ENCODE measurements around the gene PGAM5.

PGAM5 gene
- total RNA-seq: 20.2 to 144 (median 46.0) reads per million in 9 experiments

DNA sequence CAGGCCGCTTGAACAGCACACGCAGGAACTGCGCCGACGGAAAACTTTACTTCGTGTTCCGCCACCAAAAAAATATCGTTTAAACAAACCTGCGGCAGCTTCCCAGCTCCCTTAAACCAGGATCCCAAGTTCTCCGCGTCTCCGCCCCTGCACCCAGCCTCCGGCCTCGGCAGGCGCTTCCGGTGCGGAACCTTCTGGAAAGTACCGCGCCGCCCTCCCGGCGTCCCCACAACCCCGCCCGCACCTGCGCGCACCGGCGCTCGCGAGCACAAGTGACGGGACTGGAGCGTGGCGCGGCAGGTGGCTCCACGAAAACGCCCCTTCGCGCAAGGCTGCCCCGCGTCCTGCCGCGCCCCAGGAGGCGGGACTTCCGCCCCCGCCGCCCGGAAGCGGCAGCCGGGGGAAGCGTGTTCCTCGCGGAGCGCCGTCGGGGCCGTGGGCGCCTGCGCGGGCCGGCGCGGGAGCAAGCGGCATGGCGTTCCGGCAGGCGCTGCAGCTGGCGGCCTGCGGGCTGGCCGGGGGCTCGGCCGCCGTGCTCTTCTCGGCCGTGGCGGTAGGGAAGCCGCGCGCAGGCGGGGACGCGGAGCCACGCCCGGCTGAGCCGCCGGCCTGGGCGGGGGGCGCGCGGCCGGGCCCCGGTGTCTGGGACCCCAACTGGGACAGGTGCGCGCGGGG is at the start of gene PGAM5:
PGAM5 (plus strand) TSS at position 438 of the 675 bp plus-strand sequence; CDS start at position 473, 35 bp downstream.
- DNase-seq: peak; percentile 87 to 91 (median 89)
- H3K9me3 Mint-ChIP-seq: peaks cover 0 to 3% of the 10 kb centered on the region in 2 donors
- no peaks in the 10 kb centered on the region for H3K27me3 Mint-ChIP-seq
- peak within 1 kb of the TSS; percentile 88 to 92 for H3K4me3 Mint-ChIP-seq
- H3K27ac Mint-ChIP-seq: peak within 1 kb of the TSS; percentile 92 to 93
- peaks cover 28% of the 10 kb centered on the region for H3K36me3 Mint-ChIP-seq (ENCODE audit: insufficient read depth)
- ATAC-seq (replicated peaks): peak; percentile 94
- peaks cover 15 to 18% of the 10 kb centered on the region in 2 donors for H3K4me1 Mint-ChIP-seq (ENCODE audit: low read depth in 2 of 2)

DNA sequence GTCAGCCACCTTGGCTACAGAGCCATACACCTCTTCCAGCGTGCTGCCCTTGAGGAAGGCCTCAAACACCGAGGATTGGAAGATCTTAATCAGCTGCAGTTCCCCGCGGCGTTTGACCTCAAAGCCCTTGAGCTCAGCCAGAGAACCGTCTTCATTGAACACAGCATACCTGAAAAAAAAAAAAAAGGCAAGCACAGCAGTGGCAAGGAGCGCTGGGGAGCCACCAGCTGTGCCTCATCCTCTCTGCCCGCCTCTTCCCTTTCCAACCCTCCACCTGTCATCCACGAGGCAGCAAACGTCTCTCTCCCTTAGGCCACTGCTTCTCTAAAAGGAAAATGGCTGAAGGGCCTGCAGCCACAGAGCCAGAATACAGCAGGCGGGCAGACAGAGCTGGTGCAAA is 49.6 kb upstream of the PGAM5 start:
- H3K4me3 Mint-ChIP-seq: no peak overlapping the region
- H3K4me1 Mint-ChIP-seq (ENCODE audit: low read depth in 2 of 2): peaks cover 0 to 7% of the 10 kb centered on the region in 2 donors
- H3K9me3 Mint-ChIP-seq: no peaks in the 10 kb centered on the region
- DNase-seq: no peak
- no peaks in the 10 kb centered on the region for H3K27me3 Mint-ChIP-seq
- H3K27ac Mint-ChIP-seq: peak overlapping the region in 1 of 2 donors; percentile 59
- peaks cover 27% of the 10 kb centered on the region for H3K36me3 Mint-ChIP-seq (ENCODE audit: insufficient read depth)
- no peak for ATAC-seq (replicated peaks)

DNA sequence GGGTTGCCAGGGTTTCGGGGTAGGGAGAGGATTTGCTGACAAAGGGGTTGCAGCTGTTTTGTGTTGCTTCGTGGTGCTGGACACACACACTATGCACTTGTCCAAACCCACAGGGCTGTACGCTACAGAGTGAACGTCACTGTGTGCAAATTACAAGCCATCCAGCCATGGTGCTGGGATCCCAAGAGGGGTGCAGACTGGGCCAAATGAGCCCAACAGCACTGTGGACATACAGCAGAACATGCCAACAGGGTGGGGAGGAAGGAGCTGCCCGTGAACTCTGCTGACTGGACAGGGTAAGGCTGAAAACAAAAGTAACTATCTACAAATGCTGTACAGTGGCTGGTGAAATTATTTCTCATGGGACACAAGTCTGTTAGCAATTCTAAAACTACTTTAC is 48.7 kb upstream of the PGAM5 start:
- H3K4me3 Mint-ChIP-seq: no peak overlapping the region
- ATAC-seq (replicated peaks) (no peak), DNase-seq (no peak)
- no peaks in the 10 kb centered on the region for H3K9me3 Mint-ChIP-seq
- H3K36me3 Mint-ChIP-seq (ENCODE audit: insufficient read depth): peaks cover 24% of the 10 kb centered on the region
- peaks cover 0 to 7% of the 10 kb centered on the region in 2 donors for H3K4me1 Mint-ChIP-seq (ENCODE audit: low read depth in 2 of 2)
- H3K27me3 Mint-ChIP-seq: no peaks in the 10 kb centered on the region
- peak overlapping the region in 1 of 2 donors; percentile 69 for H3K27ac Mint-ChIP-seq

DNA sequence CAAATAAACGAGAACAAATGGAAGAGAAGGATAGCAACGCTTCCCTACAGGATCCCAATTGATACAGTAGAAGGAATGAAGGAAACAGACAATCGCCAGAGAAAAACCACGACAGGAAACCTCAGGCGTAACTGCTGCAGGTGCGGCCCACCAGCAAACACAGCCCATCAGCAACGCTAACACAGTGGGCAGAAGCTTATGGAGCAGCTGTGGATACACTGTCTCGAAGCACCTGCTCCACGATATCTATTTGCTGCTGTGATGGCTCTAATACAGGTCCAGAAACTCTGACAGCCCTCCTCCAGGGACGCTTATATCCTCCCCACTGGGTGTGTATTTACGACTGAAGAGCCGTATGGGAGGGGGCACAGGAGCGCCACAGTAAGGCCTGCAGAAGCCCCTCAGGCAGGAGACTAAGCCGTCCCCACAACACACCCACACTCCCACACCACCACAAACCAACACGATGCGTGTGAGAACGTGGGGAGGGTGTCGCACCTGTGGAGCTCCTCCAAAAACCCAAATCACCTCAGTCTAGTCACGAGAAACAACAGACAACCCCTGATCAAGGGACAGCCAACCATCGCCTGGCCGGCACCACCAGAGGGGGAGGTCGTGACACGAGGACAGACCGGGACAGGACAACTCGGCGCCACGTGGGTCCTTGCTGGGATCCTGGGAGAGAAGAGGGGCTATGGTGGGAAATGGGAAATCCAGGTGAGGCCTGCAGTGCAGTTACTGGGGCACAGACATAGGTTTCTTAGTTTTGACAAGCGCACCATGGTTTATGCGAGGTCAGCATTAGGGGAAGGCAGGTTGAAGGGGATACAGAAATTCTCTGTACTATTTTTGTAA is 47.5 kb upstream of the PGAM5 start:
- Mint-ChIP-seq H3K27ac (peak overlapping the region; percentile 38 to 69), H3K36me3 (ENCODE audit: insufficient read depth) (peaks cover 20% of the 10 kb centered on the region), H3K27me3 (no peaks in the 10 kb centered on the region), H3K4me1 (ENCODE audit: low read depth in 2 of 2) (peaks cover 0 to 7% of the 10 kb centered on the region in 2 donors), H3K4me3 (no peak overlapping the region), H3K9me3 (no peaks in the 10 kb centered on the region)
- DNase-seq (no peak), ATAC-seq (replicated peaks) (no peak)

DNA sequence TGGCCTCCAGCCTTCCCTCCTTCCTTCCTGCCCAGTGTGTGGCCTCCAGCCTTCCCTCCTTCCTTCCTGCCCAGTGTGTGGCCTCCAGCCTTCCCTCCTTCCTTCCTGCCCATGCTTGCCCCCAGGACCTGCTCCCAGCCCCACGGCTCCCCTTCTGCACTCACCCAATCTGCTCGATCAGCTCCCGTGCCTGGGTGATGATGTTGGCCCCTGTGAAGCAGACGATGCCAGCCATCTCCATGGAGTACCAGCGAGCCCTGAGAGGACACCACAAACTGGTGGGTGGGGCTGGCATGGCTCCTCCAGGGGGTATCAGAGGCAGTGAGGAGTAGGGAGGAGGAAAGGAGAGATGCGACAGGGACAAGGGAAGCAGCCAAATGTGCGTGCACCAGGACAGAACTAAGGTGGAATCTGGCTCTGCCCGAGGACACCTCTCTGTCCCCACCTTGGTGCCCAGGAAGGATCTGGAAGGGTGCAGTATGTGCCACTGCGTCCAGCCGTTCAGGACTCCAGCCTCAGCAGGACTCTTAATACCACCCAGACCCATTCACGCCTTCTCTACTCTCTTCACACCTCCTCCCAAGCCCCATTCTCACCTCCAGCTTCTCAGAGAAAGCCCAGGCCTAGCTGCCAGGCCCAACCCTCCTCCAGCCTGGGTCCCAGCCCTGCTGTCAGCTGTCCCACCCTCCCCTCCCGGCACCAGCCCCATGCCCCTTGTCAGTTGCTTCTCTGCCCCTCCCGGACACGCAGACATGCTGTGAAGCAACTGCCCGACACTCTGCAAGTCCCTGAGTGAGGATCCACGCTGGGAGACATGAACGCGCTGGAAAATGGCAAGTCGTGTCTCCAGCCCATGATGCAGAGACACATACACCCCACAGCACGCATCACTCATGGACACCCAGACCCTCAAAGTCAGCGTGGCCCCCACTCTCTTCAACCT is 46.2 kb upstream of the PGAM5 start:
- DNase-seq (no peak), ATAC-seq (replicated peaks) (no peak)
- Mint-ChIP-seq H3K9me3 (no peaks in the 10 kb centered on the region), H3K4me1 (ENCODE audit: low read depth in 2 of 2) (peaks cover 0 to 7% of the 10 kb centered on the region in 2 donors), H3K27ac (no peak overlapping the region), H3K27me3 (no peaks in the 10 kb centered on the region), H3K36me3 (ENCODE audit: insufficient read depth) (peaks cover 26% of the 10 kb centered on the region), H3K4me3 (no peak overlapping the region)

DNA sequence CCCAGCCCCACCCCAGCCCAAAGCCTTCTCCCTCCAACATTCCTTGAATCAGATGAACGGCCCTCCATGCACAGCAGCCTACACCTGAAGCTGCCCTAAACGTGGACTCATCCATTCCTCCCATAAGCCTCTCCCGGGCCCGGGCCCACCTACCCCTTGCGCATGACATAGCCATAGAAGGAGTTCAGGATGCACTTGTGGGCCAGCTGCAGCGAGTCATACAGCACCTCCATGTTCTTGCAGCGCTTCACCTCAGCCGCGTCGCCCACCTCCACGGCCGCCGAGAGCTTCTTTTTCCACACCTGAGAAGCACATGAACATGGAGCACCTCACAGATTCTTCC is 45.5 kb upstream of the PGAM5 start:
- no peaks in the 10 kb centered on the region for H3K9me3 Mint-ChIP-seq
- peaks cover 27% of the 10 kb centered on the region for H3K36me3 Mint-ChIP-seq (ENCODE audit: insufficient read depth)
- H3K4me1 Mint-ChIP-seq (ENCODE audit: low read depth in 2 of 2): peaks cover 0 to 7% of the 10 kb centered on the region in 2 donors
- H3K27me3 Mint-ChIP-seq: no peaks in the 10 kb centered on the region
- H3K27ac Mint-ChIP-seq: no peak overlapping the region
- DNase-seq (no peak), ATAC-seq (replicated peaks) (no peak)
- H3K4me3 Mint-ChIP-seq: no peak overlapping the region

DNA sequence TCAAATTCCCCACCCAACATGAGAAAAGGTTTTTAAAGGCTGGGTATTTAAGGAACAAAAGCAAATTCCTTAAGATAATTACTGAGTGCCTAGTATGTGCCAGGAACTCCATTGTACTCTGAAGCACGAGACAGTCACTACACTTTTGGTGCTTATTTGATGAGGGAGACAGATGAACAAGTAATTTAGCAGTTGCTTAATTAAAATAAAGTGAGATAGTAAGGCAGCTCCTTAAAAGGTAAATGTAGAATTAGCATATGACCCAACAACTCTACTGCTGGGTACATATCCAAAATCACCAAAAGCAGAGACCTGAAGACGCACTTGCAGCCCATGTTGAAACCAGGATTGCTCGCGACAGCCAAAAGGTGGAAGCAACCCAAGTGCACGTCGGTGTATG is 44.8 kb upstream of the PGAM5 start:
- H3K27ac Mint-ChIP-seq: no peak overlapping the region
- no peak overlapping the region for H3K4me3 Mint-ChIP-seq
- H3K9me3 Mint-ChIP-seq: no peaks in the 10 kb centered on the region
- ATAC-seq (replicated peaks) (no peak), DNase-seq (no peak)
- peaks cover 31% of the 10 kb centered on the region for H3K36me3 Mint-ChIP-seq (ENCODE audit: insufficient read depth)
- H3K4me1 Mint-ChIP-seq (ENCODE audit: low read depth in 2 of 2): peaks cover 0 to 7% of the 10 kb centered on the region in 2 donors
- H3K27me3 Mint-ChIP-seq: no peaks in the 10 kb centered on the region

DNA sequence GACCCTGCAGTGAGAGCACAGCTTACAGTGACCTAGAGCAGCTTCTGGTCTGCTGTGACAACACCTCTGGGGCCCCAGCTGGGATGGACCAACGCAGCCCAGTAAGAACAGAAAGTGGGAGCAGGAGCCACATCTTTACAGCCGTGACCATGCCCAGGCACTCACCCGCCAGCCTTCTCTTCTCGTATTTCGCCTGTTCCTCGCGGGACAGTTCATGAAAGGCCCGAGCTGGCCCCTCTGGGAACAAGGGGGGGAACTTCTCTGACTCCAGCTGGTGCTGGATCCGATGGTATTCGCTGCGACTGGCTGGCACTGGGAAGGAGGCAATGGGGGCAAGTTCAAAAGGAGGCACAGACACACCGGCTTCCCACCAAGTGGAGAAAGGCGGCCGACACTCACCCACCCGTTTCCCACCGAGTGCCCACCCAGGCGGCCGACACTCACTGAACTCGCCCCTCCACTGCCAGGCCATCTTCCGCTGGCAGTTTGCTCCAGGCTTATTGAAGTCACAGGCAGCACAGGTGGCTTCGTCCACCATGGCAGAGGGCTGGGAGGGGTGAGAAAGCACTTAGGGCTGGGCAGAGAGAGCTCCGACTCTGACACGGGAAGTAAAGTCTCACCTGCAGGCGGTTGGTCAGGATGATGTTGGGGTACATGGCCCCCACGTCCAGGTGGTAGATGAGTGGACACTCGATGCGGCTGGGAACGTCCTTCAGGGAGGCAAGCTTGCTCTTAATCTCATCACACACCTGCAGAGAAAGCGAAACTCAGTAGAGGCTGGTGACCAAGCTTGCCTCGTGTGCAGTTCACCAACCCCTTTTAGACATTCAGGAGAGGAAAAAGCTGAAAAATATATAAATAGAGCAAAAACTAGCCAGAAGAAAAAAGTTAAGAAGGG is 42.2 kb upstream of the PGAM5 start:
- Mint-ChIP-seq H3K36me3 (ENCODE audit: insufficient read depth) (peaks cover 31% of the 10 kb centered on the region), H3K4me3 (no peak overlapping the region)

DNA sequence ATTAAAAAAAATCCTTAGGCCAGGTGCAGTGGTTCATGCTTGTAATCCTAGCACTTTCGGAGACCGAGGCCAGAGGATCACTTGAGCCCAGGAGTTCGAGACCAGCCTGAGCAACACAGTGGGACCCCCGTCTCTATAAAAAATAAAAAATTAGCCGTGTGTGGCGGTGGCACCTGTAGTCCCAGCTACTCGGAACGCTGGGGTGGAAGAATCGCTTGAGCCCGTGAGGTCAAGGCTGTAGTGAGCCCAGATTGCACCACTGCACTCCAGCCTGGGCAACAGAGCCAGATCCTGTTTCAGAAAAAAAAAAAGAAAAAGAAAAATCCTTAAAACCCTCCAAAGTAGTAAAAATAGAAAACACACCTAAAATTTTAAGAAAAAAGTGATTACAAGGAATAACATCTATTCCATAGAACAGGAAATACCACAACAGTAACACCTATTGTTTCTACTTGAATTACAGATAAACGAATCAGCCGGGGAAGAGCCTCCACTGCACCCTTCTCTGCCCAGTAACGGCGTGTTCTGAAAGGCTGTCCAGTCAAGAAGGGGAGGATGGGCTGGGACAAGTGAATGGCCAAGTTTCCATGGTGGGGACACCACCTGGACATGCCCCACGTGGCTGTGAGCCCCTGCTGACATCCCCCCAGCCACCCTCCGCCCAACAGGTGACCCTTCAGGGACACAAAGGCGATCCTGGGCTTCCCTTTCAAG is 41.3 kb upstream of the PGAM5 start:
- Mint-ChIP-seq H3K9me3 (no peaks in the 10 kb centered on the region), H3K4me1 (ENCODE audit: low read depth in 2 of 2) (peaks cover 0 to 8% of the 10 kb centered on the region in 2 donors), H3K27ac (no peak overlapping the region), H3K4me3 (no peak overlapping the region), H3K36me3 (ENCODE audit: insufficient read depth) (peaks cover 31% of the 10 kb centered on the region), H3K27me3 (no peaks in the 10 kb centered on the region)
- DNase-seq (no peak), ATAC-seq (replicated peaks) (no peak)

More for the DNA sequence above, 42.2 kb upstream of the PGAM5 start:
- H3K27ac Mint-ChIP-seq: no peak overlapping the region
- peaks cover 0 to 5% of the 10 kb centered on the region in 2 donors for H3K4me1 Mint-ChIP-seq (ENCODE audit: low read depth in 2 of 2)
- ATAC-seq (replicated peaks) (no peak), DNase-seq (no peak)
- no peaks in the 10 kb centered on the region for H3K27me3 Mint-ChIP-seq
- H3K9me3 Mint-ChIP-seq: no peaks in the 10 kb centered on the region

DNA sequence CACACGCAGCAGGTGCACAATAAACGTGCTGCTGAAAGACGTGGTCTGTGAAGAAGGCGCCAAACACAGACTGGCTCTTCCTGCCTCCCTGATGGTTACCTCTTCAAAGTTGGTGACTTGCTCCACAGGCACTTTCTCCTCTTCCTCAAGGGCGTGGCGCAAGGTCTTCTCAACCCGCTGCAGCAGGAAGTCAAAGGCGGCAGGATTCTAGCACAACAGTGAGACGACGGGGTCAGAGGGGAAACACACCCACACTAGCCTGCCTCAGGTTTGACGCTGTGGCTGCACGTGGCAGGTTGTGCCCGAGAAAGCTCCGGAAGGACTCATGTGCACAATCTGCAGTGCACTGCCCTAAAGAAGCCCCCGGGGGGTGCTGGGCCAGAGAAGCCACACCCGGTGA is 38.5 kb upstream of the PGAM5 start:
- H3K9me3 Mint-ChIP-seq: no peaks in the 10 kb centered on the region
- H3K27ac Mint-ChIP-seq: peak overlapping the region; percentile 9 to 25
- no peak for DNase-seq
- H3K36me3 Mint-ChIP-seq (ENCODE audit: insufficient read depth): peaks cover 39% of the 10 kb centered on the region
- H3K4me1 Mint-ChIP-seq (ENCODE audit: low read depth in 2 of 2): peaks cover 0 to 5% of the 10 kb centered on the region in 2 donors
- no peak for ATAC-seq (replicated peaks)
- no peaks in the 10 kb centered on the region for H3K27me3 Mint-ChIP-seq
- no peak overlapping the region for H3K4me3 Mint-ChIP-seq

DNA sequence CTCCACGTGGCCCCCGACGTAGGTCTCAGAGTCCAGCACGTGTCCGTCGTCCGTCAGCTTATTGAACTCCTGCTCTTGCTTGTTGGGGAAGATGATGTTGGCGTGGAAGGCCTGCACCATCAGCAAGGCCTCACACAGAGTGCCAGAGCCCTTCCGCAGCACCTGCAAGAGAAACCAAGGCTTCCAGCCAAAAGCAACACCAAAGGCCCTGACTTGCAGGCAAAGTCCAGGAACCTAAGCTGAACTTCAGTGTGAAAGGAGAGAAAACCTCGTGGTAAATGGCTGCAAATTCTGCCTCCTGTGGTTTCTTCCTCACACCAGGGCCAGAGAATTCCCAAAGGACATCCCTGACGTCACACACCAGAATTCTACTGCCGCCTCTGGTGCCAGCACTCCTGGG is 38.0 kb upstream of the PGAM5 start:
- DNase-seq (no peak), ATAC-seq (replicated peaks) (no peak)
- peaks cover 0 to 5% of the 10 kb centered on the region in 2 donors for H3K4me1 Mint-ChIP-seq (ENCODE audit: low read depth in 2 of 2)
- H3K9me3 Mint-ChIP-seq: no peaks in the 10 kb centered on the region
- H3K27ac Mint-ChIP-seq: no peak overlapping the region
- H3K36me3 Mint-ChIP-seq (ENCODE audit: insufficient read depth): peaks cover 36% of the 10 kb centered on the region
- H3K27me3 Mint-ChIP-seq: no peaks in the 10 kb centered on the region
- H3K4me3 Mint-ChIP-seq: no peak overlapping the region

Measured in effector memory CD8-positive, alpha-beta T cell (primary cell).